B cell (primary cell): ENCODE measurements around the gene CIC. TPM values are rescaled to one million over a fixed set of nuclear protein-coding genes. Genes with fewer than 3 reads are reported as not detected.

Experiments
- ATAC-seq: fragments of 200-7000 bp; cut with Tn5 transposase; one replicate; pipeline ENCODE4 v1.10.0; 2021; ENCODE audit warnings: low read depth, mild to moderate bottlenecking, moderate number of reproducible peaks, moderate library complexity
- CTCF ChIA-PET: fragments of 350-600 bp; sonication (Branson Sonifier 250); formaldehyde crosslinking; loops from one replicate; lab custom pipeline; 2021; ENCODE audit warnings: antibody characterized with exemption, inconsistent platforms; lab: Charles Lee
- POLR2A ChIA-PET: fragments of 350-600 bp; sonication (Branson Sonifier 250); formaldehyde crosslinking; loops from one replicate; lab custom pipeline; 2021; ENCODE audit warnings: antibody characterized with exemption; lab: Charles Lee
- DNase-seq: peaks from one replicate; pipeline ENCODE4 v3.0.0; 2013
- H2AFZ ChIP-seq: 2 replicates; pipeline ENCODE4 v1.6.1; 2012; ENCODE audit warnings: mild to moderate bottlenecking, low read depth, low read length; ENCODE audit not compliant: insufficient read depth, poor library complexity, severe bottlenecking
- H3K27ac ChIP-seq, 2 donors: 1 replicate in 1 of 2; 2 replicates in 1 of 2; pipeline ENCODE4 v1.5.1; 2012 to 2013; ENCODE audit warnings: low read length in 2 of 2, mild to moderate bottlenecking in 2 of 2, moderate library complexity in 1 of 2
- H3K27me3 ChIP-seq, 4 experiments: fragments of 200-600 bp in 1 of 4; sonication (generic) in 1 of 4; replicated peaks in 1 of 4; 1 replicate in 2 of 4; 2 replicates in 2 of 4; pipeline versions ENCODE4 v1.6.1 to v1.7.0; 2013 to 2016; ENCODE audit warnings: low read length in 3 of 4, mild to moderate bottlenecking in 2 of 4, mixed read lengths in 1 of 4, moderate library complexity in 1 of 4; ENCODE audit not compliant: insufficient read depth in 4 of 4, control insufficient read depth in 3 of 4; ENCODE audit errors: control extremely low read depth in 1 of 4
- H3K36me3 ChIP-seq, 2 experiments: replicated peaks in 1 of 2; 1 replicate in 1 of 2; 2 replicates in 1 of 2; pipeline versions ENCODE4 v1.6.1 to v1.7.1; 2013; ENCODE audit warnings: low read length in 1 of 2; ENCODE audit not compliant: insufficient read depth in 2 of 2, control insufficient read depth in 1 of 2; ENCODE audit errors: control extremely low read depth in 1 of 2, extremely low read depth in 1 of 2
- H3K4me1 ChIP-seq, 2 donors: fragments of 200-600 bp in 1 of 2; sonication (generic) in 1 of 2; 1 replicate in 1 of 2; 2 replicates in 1 of 2; pipeline versions ENCODE4 v1.5.1 to v1.6.1; 2013 to 2017; ENCODE audit warnings: low read length in 2 of 2; ENCODE audit not compliant: control insufficient read depth in 2 of 2, insufficient read depth in 2 of 2
- H3K4me2 ChIP-seq: replicated peaks from 2 replicates; pipeline ENCODE3; 2012; ENCODE audit warnings: mild to moderate bottlenecking, low read depth, low read length; ENCODE audit not compliant: poor library complexity, severe bottlenecking
- H3K4me3 ChIP-seq, 5 experiments: fragments of 200-600 bp in 1 of 5; sonication (generic) in 1 of 5; 1 replicate in 3 of 5; 2 replicates in 2 of 5; pipeline versions ENCODE4 v1.5.1 to v1.7.0; 2011 to 2016; ENCODE audit warnings: low read length in 4 of 5, mild to moderate bottlenecking in 4 of 5, low read depth in 2 of 5, control low read depth in 1 of 5, moderate library complexity in 1 of 5; ENCODE audit not compliant: insufficient read depth in 1 of 5; ENCODE audit errors: control extremely low read depth in 1 of 5, extremely low read depth in 1 of 5
- H3K79me2 ChIP-seq: fragments of 200-600 bp; sonication (generic); one replicate; pipeline ENCODE4 v1.6.0; 2016; ENCODE audit warnings: low read length; ENCODE audit not compliant: control insufficient read depth, insufficient read depth
- H3K9ac ChIP-seq: fragments of 200-600 bp; sonication (generic); 2 replicates; pipeline ENCODE4 v1.6.1; 2017; ENCODE audit warnings: mild to moderate bottlenecking, low read length, moderate library complexity
- H3K9me3 ChIP-seq, 3 donors: one replicate each; pipeline versions ENCODE4 v1.6.1 to v1.7.1; 2013; ENCODE audit warnings: low read length in 2 of 3; ENCODE audit not compliant: control insufficient read depth in 2 of 3, insufficient read depth in 1 of 3; ENCODE audit errors: control extremely low read depth in 1 of 3
- H4K20me1 ChIP-seq: 2 replicates; pipeline ENCODE4 v1.6.0; 2012; ENCODE audit warnings: mild to moderate bottlenecking, low read length; ENCODE audit not compliant: insufficient read depth, control insufficient read depth, poor library complexity, severe bottlenecking
- H3K27ac Mint-ChIP-seq: one replicate; pipeline ENCODE4 v1.8.0; 2021; ENCODE audit warnings: mixed read lengths
- H3K27me3 Mint-ChIP-seq: one replicate; pipeline ENCODE4 v1.8.0; 2021; ENCODE audit warnings: mixed read lengths
- H3K4me1 Mint-ChIP-seq: one replicate; pipeline ENCODE4 v1.8.0; 2021; ENCODE audit warnings: mixed read lengths
- H3K4me3 Mint-ChIP-seq: one replicate; pipeline ENCODE4 v1.8.0; 2021; ENCODE audit warnings: mixed read lengths
- H3K9me3 Mint-ChIP-seq: one replicate; pipeline ENCODE4 v1.8.0; 2022; ENCODE audit warnings: mixed read lengths; ENCODE audit not compliant: insufficient read depth
- CTCF ChIP-seq: fragments of 200-600 bp; IDR thresholded peaks from one replicate; pipeline ENCODE4 v1.8.0; 2022; ENCODE audit warnings: antibody characterized with exemption, mild to moderate bottlenecking
- EZH2 ChIP-seq: IDR thresholded peaks from 2 replicates; pipeline ENCODE4 v1.6.1; 2012; ENCODE audit warnings: borderline replicate concordance, low read depth, mild to moderate bottlenecking, moderate library complexity, low read length; ENCODE audit not compliant: insufficient read depth, poor library complexity, severe bottlenecking
- WGBS: methylation state at CpG from one replicate; pipeline ENCODE4 v1.1.5; 2013; ENCODE audit warnings: missing lambda C conversion rate; ENCODE audit not compliant: insufficient coverage; 5-methylcytosine and 5-hydroxymethylcytosine counted together
- intact Hi-C: fragments of 100-400 bp; cut with micrococcal nuclease; formaldehyde crosslinking; loops from one replicate; pipeline ENCODE4 v1.10.0; 2022
- polyA plus RNA-seq: library from polyadenylated mRNA; depleted of rRNA; stranded (reverse); fragments of >200 nt; gene quantifications from 2 replicates; pipeline ENCODE4 v1.2.3, GENCODE V29; 2012
- total RNA-seq, 2 donors: library from RNA; stranded (reverse); fragments of 120-200 nt in 1 of 2; gene quantifications; 1 replicate in 1 of 2; 2 replicates in 1 of 2; pipeline versions ENCODE4 v1.2.3 to v1.2.4, GENCODE V29; 2013 to 2022

CIC gene
- total and polyA plus RNA-seq, 2 donors (not counting 1 experiment from before 2014, with no cell fraction given) = 75.7 to 119 TPM

GRCh38 chr19:42295831-42296525, 26.9 kb downstream of the CIC start:
- no peak overlapping the region for H3K4me2 ChIP-seq
- H2AFZ ChIP-seq = no peak overlapping the region
- peaks cover 5% of the 10 kb centered on the region for H4K20me1 ChIP-seq
- Mint-ChIP-seq H3K27me3 (no peaks in the 10 kb centered on the region), H3K4me3 (no peak overlapping the region), H3K4me1 (peaks cover 11% of the 10 kb centered on the region), H3K9me3 (no peaks in the 10 kb centered on the region), H3K27ac (peak overlapping the region; percentile 71)
- peaks cover 0 to 38% of the 10 kb centered on the region in 2 experiments for H3K36me3 ChIP-seq
- intact Hi-C loops = loop anchor here (1.0 to 5.0 kb wide), 5 partner anchors 10 to 188 kb away; partner anchors contain the start of gene GSK3A
- no peak overlapping the region for H3K9ac ChIP-seq
- CTCF ChIA-PET = interaction anchor here (0.6 to 2.0 kb wide), 26 partner anchors 8 to 196 kb away, joined by 3 to 12 read pairs (median 4); partner anchors contain the start of genes GSK3A and POU2F2
- TF ChIP-seq EZH2 (no peak), CTCF (peak; percentile 91)
- H3K79me2 ChIP-seq = no peaks in the 10 kb centered on the region
- peak; percentile 98 for ATAC-seq
- H3K27me3 ChIP-seq = no peaks in the 10 kb centered on the region
- 82% methylated on average over 5 of the region's 6 CpGs for WGBS
- no peaks in the 10 kb centered on the region for H3K9me3 ChIP-seq
- peaks cover 3 to 10% of the 10 kb centered on the region in 2 donors for H3K4me1 ChIP-seq
- peak; percentile 89 for DNase-seq
- no peak overlapping the region for H3K27ac ChIP-seq
- H3K4me3 ChIP-seq = no peak overlapping the region
- POLR2A ChIA-PET = interaction anchor here (0.8 to 1.6 kb wide), 2 partner anchors 25 to 53 kb away, joined by 3 read pairs; partner anchors contain the start of gene GSK3A

- Histone ChIP-seq H3K4me2 (no peak overlapping the region), H2AFZ (no peak overlapping the region), H3K4me3 (no peak overlapping the region), H3K27ac (no peak overlapping the region), H3K9me3 (no peaks in the 10 kb centered on the region), H3K36me3 (peaks cover 0 to 27% of the 10 kb centered on the region in 2 experiments), H4K20me1 (no peaks in the 10 kb centered on the region), H3K79me2 (no peaks in the 10 kb centered on the region), H3K27me3 (no peaks in the 10 kb centered on the region), H3K9ac (no peak overlapping the region), H3K4me1 (peaks cover 9 to 17% of the 10 kb centered on the region in 2 donors)
- POLR2A ChIA-PET = interaction anchor here (0.6 to 0.8 kb wide), 3 partner anchors 26 to 196 kb away, joined by 3 to 8 read pairs (median 4); no protein-coding TSS in a partner anchor
- no peaks in the 10 kb centered on the region for H3K9me3 Mint-ChIP-seq
- TF ChIP-seq EZH2 (no peak), CTCF (no peak)
- H3K27me3 Mint-ChIP-seq = no peaks in the 10 kb centered on the region
- 96% methylated on average over 11 of the region's 15 CpGs for WGBS
- H3K27ac Mint-ChIP-seq = no peak overlapping the region
- CTCF ChIA-PET = interaction anchor here (0.8 to 2.0 kb wide), 13 partner anchors 9 to 197 kb away, joined by 3 to 12 read pairs (median 3); partner anchors contain the start of gene POU2F2
- intact Hi-C loops = loop anchor here (5.0 kb wide), 1 partner anchor 115 kb away; no protein-coding TSS in a partner anchor
- ATAC-seq (no peak), DNase-seq (no peak)
- H3K4me1 Mint-ChIP-seq = peaks cover 16% of the 10 kb centered on the region
- H3K4me3 Mint-ChIP-seq = no peak overlapping the region
Observed at GRCh38 chr19:42297039-42297438, 28.0 kb downstream of the CIC start.
